Measurements from ENCODE around the gene CENPB.

DNA sequence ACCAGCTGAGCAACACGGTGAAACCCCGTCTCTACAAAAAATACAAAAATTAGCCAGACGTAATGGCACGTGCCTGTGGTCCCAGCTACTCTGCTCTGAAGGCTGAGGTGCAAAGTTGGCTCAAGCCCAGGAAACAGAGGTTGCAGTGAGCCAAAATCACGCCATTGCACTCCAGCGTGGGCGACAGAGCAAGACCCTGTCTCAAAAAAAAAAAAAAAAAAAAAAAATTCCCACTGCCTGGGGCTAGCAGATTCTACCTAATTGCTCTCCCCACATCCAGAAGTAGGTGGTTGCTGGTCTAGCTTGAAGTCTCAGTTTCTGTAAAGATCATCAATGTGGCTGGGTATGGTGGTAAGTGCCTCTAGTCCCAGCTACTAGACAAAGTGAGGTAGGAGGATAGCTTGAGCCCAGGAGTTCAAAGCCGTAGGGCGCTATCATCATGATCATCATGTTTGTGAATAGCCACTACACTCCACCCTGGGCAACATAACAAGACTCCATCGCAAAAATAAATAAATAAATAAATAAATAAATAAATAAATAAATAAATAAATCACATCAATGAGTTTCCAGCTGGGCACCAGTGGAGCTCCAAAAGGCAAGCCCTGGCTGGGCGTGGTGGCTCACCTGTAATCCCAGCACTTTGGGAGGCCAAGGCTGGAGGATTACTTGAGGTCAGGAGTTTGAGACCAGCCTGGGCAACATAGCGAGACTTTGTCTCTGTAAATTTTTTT, 27.5 kb upstream of the CENPB start:
- no peak for TF ChIP-seq EZH2phosphoT487 (IDR thresholded peaks at IDR 0.05; ENCODE audit: insufficient read depth, low read depth)
- TF ChIP-seq EZH2 (IDR thresholded peaks at IDR 0.05; ENCODE audit: insufficient read depth, poor library complexity, severe bottlenecking): no peak

All from GM23248 (cell line).